ENCODE results near the gene EXOC4. TPM values are rescaled to one million over a fixed set of nuclear protein-coding genes. Genes with fewer than 3 reads are reported as not detected.

Gene EXOC4
- total RNA-seq, 2 donors from 2014 or later: 53.5 to 62.3 TPM

- H3K36me3 Mint-ChIP-seq (ENCODE audit: low read depth): peaks cover 15% of the 10 kb centered on the region
- peaks cover 8% of the 10 kb centered on the region for H3K4me1 Mint-ChIP-seq
These were observed 129.1 kb downstream of the EXOC4 start for GRCh38 chr7:133381965-133382364.

GRCh38 chr7:133382775-133383559, 130.1 kb downstream of the EXOC4 start:
- peaks cover 8% of the 10 kb centered on the region for H3K4me1 Mint-ChIP-seq
- H3K9me3 Mint-ChIP-seq: no peaks in the 10 kb centered on the region
- ATAC-seq (replicated peaks): no peak
- H3K4me3 Mint-ChIP-seq: no peak overlapping the region
- H3K27ac Mint-ChIP-seq: no peak overlapping the region
- H3K36me3 Mint-ChIP-seq (ENCODE audit: low read depth): peaks cover 6% of the 10 kb centered on the region
- H3K27me3 Mint-ChIP-seq: no peaks in the 10 kb centered on the region

More at GRCh38 chr7:133381965-133382364, 129.1 kb downstream of the EXOC4 start:
- H3K27ac Mint-ChIP-seq: peak overlapping the region; percentile 1
- no peak overlapping the region for H3K4me3 Mint-ChIP-seq
- no peaks in the 10 kb centered on the region for H3K9me3 Mint-ChIP-seq
- ATAC-seq (replicated peaks): no peak
- H3K27me3 Mint-ChIP-seq: no peaks in the 10 kb centered on the region

GRCh38 chr7:133386205-133386604, 133.3 kb downstream of the EXOC4 start:
- H3K4me3 Mint-ChIP-seq: no peak overlapping the region
- no peaks in the 10 kb centered on the region for H3K9me3 Mint-ChIP-seq
- H3K4me1 Mint-ChIP-seq: peaks cover 9% of the 10 kb centered on the region

GRCh38 chr7:133389727-133390126, 136.8 kb downstream of the EXOC4 start:
- peaks cover 5% of the 10 kb centered on the region for H3K4me1 Mint-ChIP-seq
- ATAC-seq (replicated peaks): no peak
- no peaks in the 10 kb centered on the region for H3K27me3 Mint-ChIP-seq
- peaks cover 6% of the 10 kb centered on the region for H3K36me3 Mint-ChIP-seq (ENCODE audit: low read depth)
- H3K27ac Mint-ChIP-seq: no peak overlapping the region
- H3K9me3 Mint-ChIP-seq: no peaks in the 10 kb centered on the region
- no peak overlapping the region for H3K4me3 Mint-ChIP-seq

More at GRCh38 chr7:133386205-133386604, 133.3 kb downstream of the EXOC4 start:
- no peak for ATAC-seq (replicated peaks)
- Mint-ChIP-seq H3K27me3 (no peaks in the 10 kb centered on the region), H3K27ac (no peak overlapping the region), H3K36me3 (ENCODE audit: low read depth) (peaks cover 6% of the 10 kb centered on the region)

- peaks cover 5% of the 10 kb centered on the region for H3K4me1 Mint-ChIP-seq
- H3K27ac Mint-ChIP-seq: no peak overlapping the region
- no peak overlapping the region for H3K4me3 Mint-ChIP-seq
- H3K36me3 Mint-ChIP-seq (ENCODE audit: low read depth): no peaks in the 10 kb centered on the region
- H3K9me3 Mint-ChIP-seq: no peaks in the 10 kb centered on the region
- no peak for ATAC-seq (replicated peaks)
- H3K27me3 Mint-ChIP-seq: no peaks in the 10 kb centered on the region
These were observed 138.3 kb downstream of the EXOC4 start for GRCh38 chr7:133391206-133391605.

GRCh38 chr7:133394369-133394768, 141.5 kb downstream of the EXOC4 start:
- H3K27me3 Mint-ChIP-seq: no peaks in the 10 kb centered on the region
- H3K36me3 Mint-ChIP-seq (ENCODE audit: low read depth): no peaks in the 10 kb centered on the region

GRCh38 chr7:133395551-133395950, 142.7 kb downstream of the EXOC4 start:
- Mint-ChIP-seq H3K36me3 (ENCODE audit: low read depth) (no peaks in the 10 kb centered on the region), H3K9me3 (no peaks in the 10 kb centered on the region), H3K27ac (no peak overlapping the region), H3K4me3 (no peak overlapping the region), H3K27me3 (no peaks in the 10 kb centered on the region), H3K4me1 (peaks cover 2% of the 10 kb centered on the region)
- ATAC-seq (replicated peaks): no peak

More at GRCh38 chr7:133394369-133394768, 141.5 kb downstream of the EXOC4 start:
- H3K4me1 Mint-ChIP-seq: no peaks in the 10 kb centered on the region
- no peaks in the 10 kb centered on the region for H3K9me3 Mint-ChIP-seq
- no peak for ATAC-seq (replicated peaks)
- no peak overlapping the region for H3K4me3 Mint-ChIP-seq
- H3K27ac Mint-ChIP-seq: no peak overlapping the region

GRCh38 chr7:133398506-133398905, 145.6 kb downstream of the EXOC4 start:
- no peak overlapping the region for H3K4me3 Mint-ChIP-seq
- H3K27me3 Mint-ChIP-seq: no peaks in the 10 kb centered on the region
- no peak overlapping the region for H3K27ac Mint-ChIP-seq
- H3K9me3 Mint-ChIP-seq: no peaks in the 10 kb centered on the region
- no peaks in the 10 kb centered on the region for H3K36me3 Mint-ChIP-seq (ENCODE audit: low read depth)
- peaks cover 5% of the 10 kb centered on the region for H3K4me1 Mint-ChIP-seq
- ATAC-seq (replicated peaks): no peak

- H3K4me3 Mint-ChIP-seq: no peak overlapping the region
- no peak for ATAC-seq (replicated peaks)
- H3K36me3 Mint-ChIP-seq (ENCODE audit: low read depth): no peaks in the 10 kb centered on the region
- no peaks in the 10 kb centered on the region for H3K27me3 Mint-ChIP-seq
- H3K4me1 Mint-ChIP-seq: peaks cover 5% of the 10 kb centered on the region
- H3K27ac Mint-ChIP-seq: no peak overlapping the region
- no peaks in the 10 kb centered on the region for H3K9me3 Mint-ChIP-seq
These were observed 148.3 kb downstream of the EXOC4 start for GRCh38 chr7:133401225-133401624.

- no peak for ATAC-seq (replicated peaks)
- Mint-ChIP-seq H3K4me1 (peaks cover 12% of the 10 kb centered on the region), H3K27me3 (no peaks in the 10 kb centered on the region)
These were observed 155.3 kb downstream of the EXOC4 start for GRCh38 chr7:133408212-133408611.

GRCh38 chr7:133409421-133409820, 156.5 kb downstream of the EXOC4 start:
- Mint-ChIP-seq H3K27ac (no peak overlapping the region), H3K4me3 (no peak overlapping the region), H3K36me3 (ENCODE audit: low read depth) (no peaks in the 10 kb centered on the region), H3K27me3 (no peaks in the 10 kb centered on the region), H3K9me3 (peaks cover 3% of the 10 kb centered on the region), H3K4me1 (peaks cover 12% of the 10 kb centered on the region)
- ATAC-seq (replicated peaks): no peak

More at GRCh38 chr7:133408212-133408611, 155.3 kb downstream of the EXOC4 start:
- no peak overlapping the region for H3K27ac Mint-ChIP-seq
- peaks cover 3% of the 10 kb centered on the region for H3K9me3 Mint-ChIP-seq
- no peaks in the 10 kb centered on the region for H3K36me3 Mint-ChIP-seq (ENCODE audit: low read depth)
- H3K4me3 Mint-ChIP-seq: no peak overlapping the region

GRCh38 chr7:133409966-133410365, 157.1 kb downstream of the EXOC4 start:
- Mint-ChIP-seq H3K27ac (no peak overlapping the region), H3K27me3 (no peaks in the 10 kb centered on the region), H3K36me3 (ENCODE audit: low read depth) (no peaks in the 10 kb centered on the region)

GRCh38 chr7:133411395-133411794, 158.5 kb downstream of the EXOC4 start:
- no peak overlapping the region for H3K27ac Mint-ChIP-seq
- ATAC-seq (replicated peaks): no peak
- no peaks in the 10 kb centered on the region for H3K36me3 Mint-ChIP-seq (ENCODE audit: low read depth)
- H3K4me3 Mint-ChIP-seq: no peak overlapping the region
- peaks cover 12% of the 10 kb centered on the region for H3K4me1 Mint-ChIP-seq
- peaks cover 3% of the 10 kb centered on the region for H3K9me3 Mint-ChIP-seq
- H3K27me3 Mint-ChIP-seq: no peaks in the 10 kb centered on the region

More at GRCh38 chr7:133409966-133410365, 157.1 kb downstream of the EXOC4 start:
- peaks cover 12% of the 10 kb centered on the region for H3K4me1 Mint-ChIP-seq
- H3K4me3 Mint-ChIP-seq: no peak overlapping the region
- no peak for ATAC-seq (replicated peaks)
- H3K9me3 Mint-ChIP-seq: peaks cover 3% of the 10 kb centered on the region

GRCh38 chr7:133412942-133413341, 160.1 kb downstream of the EXOC4 start:
- Mint-ChIP-seq H3K4me3 (no peak overlapping the region), H3K27me3 (no peaks in the 10 kb centered on the region), H3K4me1 (peaks cover 10% of the 10 kb centered on the region), H3K27ac (no peak overlapping the region), H3K36me3 (ENCODE audit: low read depth) (no peaks in the 10 kb centered on the region), H3K9me3 (no peaks in the 10 kb centered on the region)
- ATAC-seq (replicated peaks): no peak

GRCh38 chr7:133419041-133419440, 166.2 kb downstream of the EXOC4 start:
- Mint-ChIP-seq H3K27ac (no peak overlapping the region), H3K4me3 (no peak overlapping the region), H3K27me3 (no peaks in the 10 kb centered on the region)

More at GRCh38 chr7:133419041-133419440, 166.2 kb downstream of the EXOC4 start:
- peak; percentile 19 for ATAC-seq (replicated peaks)
- Mint-ChIP-seq H3K4me1 (peaks cover 11% of the 10 kb centered on the region), H3K9me3 (peaks cover 6% of the 10 kb centered on the region), H3K36me3 (ENCODE audit: low read depth) (peaks cover 2% of the 10 kb centered on the region)
